Ramos (cell line): ENCODE results near the gene RSF1.

ENCODE experiments used
- in situ Hi-C: fragments of 300-500 bp; cut with MboI; formaldehyde crosslinking; loops from one replicate; pipeline ENCODE4 v1.14.3; 2022; ENCODE audit warnings: low sequenced_read_pairs; ENCODE audit not compliant: unreplicated experiment

The RSF1 gene

DNA sequence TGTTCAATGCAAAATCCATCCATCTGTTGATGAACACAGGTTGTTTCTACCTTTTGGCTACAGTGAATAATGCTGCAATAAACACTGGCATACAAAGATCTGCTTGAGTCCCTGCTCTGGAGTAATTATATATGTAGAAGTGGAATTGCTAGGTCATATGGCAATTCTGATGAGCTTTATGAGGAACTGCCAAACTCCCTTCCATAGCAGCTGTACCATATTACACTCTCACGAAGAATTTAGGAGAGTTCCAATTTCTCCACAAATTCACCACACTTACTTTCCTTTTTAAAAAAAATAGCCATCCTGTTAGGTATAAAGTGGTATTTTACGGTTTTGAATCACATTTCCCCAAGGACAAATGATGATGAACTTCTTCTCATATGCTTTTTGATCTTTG, 62.2 kb downstream of the RSF1 start:
- in situ Hi-C loops, result no loop called here

DNA sequence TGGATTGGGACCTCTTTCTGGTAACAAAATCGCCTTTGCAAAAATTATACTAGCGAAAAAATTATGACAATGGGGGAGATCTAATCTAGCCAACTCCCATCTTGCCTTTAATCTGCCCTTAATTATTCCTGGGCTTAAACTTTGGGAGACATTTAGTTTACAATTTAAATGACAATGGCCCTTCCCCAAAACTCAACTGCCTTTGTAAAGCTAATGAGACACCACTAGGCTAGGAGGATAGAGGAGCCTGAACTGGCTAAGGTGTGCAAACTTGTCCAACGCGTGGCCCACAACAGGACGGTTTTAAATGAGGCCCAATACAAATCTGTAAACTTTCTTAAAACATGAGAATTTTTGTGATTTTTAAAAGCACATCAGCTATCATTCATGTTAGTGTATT, 67.3 kb downstream of the RSF1 start:
- in situ Hi-C loops, result no loop called here

DNA sequence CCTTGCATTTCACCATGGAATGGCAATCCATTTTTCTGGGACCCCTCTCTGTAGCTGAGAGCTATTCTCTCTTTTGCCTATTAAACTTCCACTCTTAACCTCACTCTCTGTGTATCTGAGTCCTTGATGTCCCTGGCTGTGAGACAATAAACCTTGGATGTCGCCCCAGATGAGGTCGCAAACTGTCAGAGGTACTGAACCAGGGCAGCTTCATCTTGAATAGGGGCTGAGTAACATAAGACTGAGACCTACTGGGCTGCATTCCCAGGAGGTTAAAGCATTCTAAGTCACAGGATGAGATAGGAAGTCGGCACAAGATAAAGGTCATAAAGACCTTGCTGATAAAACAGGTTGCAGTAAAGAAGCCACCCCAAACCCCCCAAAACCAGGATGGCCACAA, 68.0 kb downstream of the RSF1 start:
- in situ Hi-C loops, result no loop called here

- in situ Hi-C loops, result no loop called here
Measured at GRCh38 chr11:77750394-77751156, 69.9 kb downstream of the RSF1 start.

DNA sequence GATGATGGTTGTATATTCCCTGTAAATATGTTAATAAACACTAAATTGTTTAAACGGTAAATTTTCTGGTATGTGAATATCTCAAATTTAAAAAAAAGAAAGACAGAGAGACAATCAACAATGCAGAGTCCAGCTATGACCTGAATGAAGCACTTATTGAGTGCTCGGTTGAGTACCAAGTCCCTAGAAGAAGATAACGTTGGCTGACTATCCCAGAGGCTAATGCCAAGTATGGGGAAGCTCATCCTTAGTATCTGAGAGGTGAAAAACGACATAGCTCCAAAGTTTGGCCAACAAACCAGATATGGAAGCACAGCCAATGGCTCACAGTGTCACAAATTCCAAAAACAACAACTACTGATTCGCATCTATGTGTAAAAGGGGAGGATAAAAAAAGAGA, 71.3 kb downstream of the RSF1 start:
- in situ Hi-C loops, result no loop called here

GRCh38 chr11:77748266-77748665, 72.3 kb downstream of the RSF1 start:
- in situ Hi-C loops, result no loop called here

DNA sequence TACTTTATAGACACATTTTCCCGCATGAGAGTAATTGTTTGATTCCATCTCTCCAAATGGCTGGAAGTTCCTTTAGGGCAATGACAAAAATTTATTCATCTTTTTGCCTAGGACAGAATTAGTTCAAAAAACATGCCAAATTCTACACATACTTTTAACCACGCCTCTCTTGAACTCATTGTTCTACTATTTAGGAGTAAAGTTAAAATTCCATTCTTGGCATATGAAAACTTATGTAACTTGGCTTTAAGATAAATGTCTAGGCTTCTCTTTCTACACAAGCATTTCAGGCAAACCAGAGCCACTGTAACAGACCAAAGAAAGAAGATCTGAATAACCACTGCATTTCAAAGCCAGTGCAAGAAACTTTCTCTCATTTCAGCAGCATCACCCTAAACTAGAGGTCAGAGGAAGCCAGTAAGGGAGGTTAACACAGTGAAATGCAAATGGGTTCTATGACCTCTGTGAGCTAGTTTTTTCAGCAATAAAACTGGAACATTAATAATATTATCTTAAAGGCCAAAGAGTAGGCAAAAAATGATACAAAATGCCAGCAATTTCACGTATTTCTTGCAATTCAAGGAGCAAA, 73.0 kb downstream of the RSF1 start:
- in situ Hi-C loops, result no loop called here

- in situ Hi-C loops, result no loop called here
Measured at GRCh38 chr11:77736473-77736872, 84.0 kb downstream of the RSF1 start.

- in situ Hi-C loops, result no loop called here
Measured at GRCh38 chr11:77734890-77735289, 85.6 kb downstream of the RSF1 start.

- in situ Hi-C loops, result no loop called here
Measured at GRCh38 chr11:77732143-77732542, 88.4 kb downstream of the RSF1 start.

- in situ Hi-C loops, result no loop called here
Measured at GRCh38 chr11:77730789-77731188, 89.7 kb downstream of the RSF1 start.

DNA sequence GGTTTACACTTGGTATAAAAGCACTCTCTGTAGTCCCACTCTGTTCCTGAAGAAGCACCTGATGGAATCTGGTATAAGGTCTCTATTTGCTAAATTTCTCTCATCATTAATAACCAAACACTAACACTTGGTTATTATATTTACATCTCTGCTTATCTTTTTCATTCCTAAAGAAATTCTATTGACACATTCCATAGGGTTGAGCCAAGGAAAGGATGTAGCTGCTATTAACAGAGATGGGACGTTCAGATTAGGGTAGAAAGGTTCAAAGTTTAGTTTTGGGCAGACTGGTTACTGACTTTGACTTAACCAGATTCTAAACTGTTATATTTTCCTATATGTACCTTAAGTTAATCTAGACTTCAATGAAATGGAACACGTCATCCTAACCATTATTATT, 91.5 kb downstream of the RSF1 start:
- in situ Hi-C loops, result no loop called here

DNA sequence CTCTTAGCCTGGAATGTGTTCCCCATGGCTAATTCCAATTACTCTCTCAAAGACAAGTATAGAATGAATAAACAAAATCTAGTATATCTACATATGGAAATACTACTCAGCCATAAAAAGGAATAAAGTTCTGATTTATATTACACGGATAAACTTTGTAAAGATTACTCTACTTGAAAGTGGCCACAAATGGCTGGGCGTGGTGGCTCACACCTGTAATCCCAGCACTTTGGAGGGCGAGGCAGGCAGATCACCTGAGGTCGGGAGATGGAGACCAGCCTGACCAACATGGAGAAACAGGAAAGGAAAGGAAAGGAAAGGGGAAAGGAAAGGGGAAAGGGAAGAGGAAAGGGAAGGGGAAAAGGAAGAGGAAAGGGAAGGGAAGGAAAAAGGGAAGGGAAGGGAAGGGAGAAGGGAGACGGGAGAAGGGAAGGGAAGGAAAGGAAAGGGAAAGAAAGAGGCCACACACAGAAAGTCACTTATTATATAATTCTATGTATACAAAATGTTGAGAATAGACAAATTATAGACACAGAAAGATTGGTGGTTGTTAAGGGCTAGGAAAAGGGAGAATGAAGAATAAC, 92.2 kb downstream of the RSF1 start:
- in situ Hi-C loops, result no loop called here

- in situ Hi-C loops, result no loop called here
Measured at GRCh38 chr11:77726524-77726923, 94.0 kb downstream of the RSF1 start.

GRCh38 chr11:77725433-77725832, 95.1 kb downstream of the RSF1 start:
- in situ Hi-C loops, result no loop called here

- in situ Hi-C loops, result no loop called here
Measured at GRCh38 chr11:77724636-77725035, 95.9 kb downstream of the RSF1 start.

- in situ Hi-C loops, result no loop called here
Measured at GRCh38 chr11:77723024-77723423, 97.5 kb downstream of the RSF1 start.

- in situ Hi-C loops, result no loop called here
Measured at GRCh38 chr11:77710358-77710757, 110.2 kb downstream of the RSF1 start.

DNA sequence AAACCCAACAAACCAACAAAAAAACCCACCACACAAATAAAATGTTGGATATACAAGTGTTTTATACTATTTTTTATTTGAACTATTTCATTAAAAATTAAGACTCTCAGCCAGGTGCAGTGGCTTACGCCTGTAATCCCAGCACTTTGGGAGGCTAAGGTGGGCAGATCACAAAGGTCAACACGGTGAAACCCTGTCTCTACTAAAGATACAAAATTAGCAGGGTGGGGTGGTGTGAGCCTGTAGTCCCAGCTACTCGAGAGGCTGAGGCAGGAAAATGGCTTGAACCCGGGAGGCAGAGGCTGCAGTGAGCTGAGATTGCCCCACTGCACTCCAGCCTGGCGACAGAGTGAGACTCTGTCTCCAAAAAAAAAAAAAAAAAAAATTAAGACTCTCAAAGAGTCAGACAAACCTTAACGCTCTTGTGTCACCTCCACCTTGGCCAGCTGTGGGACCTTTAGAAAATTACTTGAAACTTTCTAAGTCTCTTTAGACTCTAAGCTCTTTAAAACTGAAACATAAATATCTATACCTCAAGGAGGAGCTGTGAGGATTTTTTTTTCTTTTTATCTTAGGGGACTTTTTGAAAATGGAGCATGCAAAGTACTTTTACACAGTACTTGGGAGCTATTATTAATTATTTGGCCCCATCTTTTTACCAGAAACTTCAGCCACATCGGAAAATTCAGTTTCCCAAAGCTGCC, 114.5 kb downstream of the RSF1 start:
- in situ Hi-C loops, result no loop called here

DNA sequence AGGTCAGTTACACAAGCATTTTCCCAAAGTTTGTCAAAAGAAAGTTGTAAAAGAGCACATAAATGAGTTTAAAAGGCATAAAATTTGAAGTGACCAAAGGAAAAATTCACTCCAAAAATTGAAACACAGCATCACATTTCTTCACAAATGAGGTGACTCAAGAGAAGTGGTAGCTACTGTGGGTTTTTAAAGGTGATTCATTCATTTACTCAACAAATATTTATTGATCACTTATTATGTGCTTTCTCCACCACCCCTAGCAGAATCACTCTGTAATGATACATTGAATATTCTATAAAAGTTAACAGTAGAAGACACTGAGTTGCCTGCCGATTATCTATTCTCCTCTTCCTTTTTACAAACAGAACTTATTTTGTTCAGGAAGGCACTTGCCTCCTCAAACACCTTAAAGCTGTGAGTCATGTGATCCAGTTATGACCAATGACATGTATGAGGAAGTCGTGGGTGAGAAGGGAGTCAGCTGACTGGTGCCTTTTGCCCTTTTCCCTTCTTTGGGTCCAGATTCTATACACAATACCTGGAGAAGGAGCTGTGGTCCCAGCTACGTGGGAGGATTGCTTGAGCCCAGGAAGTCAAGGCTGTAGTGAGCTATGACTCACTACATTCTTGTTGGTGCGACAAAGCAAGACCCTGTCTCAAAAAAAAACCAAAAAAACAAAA, 115.2 kb downstream of the RSF1 start:
- in situ Hi-C loops, result no loop called here

DNA sequence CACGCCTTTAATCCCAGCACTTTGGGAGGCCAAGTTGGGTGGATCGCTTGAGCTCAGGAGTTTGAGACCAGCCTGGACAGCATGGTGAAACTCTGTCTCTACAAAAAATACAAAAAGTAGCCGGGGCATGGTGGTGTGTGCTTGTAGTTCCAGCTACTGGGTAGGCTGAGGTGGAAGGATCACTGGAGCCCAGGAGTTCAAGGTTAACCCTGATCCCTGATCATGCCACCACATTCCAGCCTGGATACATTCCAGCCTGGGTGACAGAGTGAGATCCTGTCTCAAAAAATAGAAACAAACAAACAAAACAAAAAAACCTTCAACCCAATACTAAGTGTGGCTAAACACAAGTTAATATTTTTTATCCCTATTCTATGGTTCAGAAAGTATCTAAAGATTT, 116.5 kb downstream of the RSF1 start:
- in situ Hi-C loops, result no loop called here
